ENCODE data around the gene MSH3. TPM values are rescaled to one million over a fixed set of nuclear protein-coding genes. Genes with fewer than 3 reads are reported as not detected.
"Not testable (repeated sequence)": the region's sequence is repeated elsewhere in the genome, so short reads cannot be mapped to it uniquely, and the experiment has no call there.

MSH3 gene
- total RNA-seq, 1 experiment from 2014 or later, result 17.2 TPM

DNA sequence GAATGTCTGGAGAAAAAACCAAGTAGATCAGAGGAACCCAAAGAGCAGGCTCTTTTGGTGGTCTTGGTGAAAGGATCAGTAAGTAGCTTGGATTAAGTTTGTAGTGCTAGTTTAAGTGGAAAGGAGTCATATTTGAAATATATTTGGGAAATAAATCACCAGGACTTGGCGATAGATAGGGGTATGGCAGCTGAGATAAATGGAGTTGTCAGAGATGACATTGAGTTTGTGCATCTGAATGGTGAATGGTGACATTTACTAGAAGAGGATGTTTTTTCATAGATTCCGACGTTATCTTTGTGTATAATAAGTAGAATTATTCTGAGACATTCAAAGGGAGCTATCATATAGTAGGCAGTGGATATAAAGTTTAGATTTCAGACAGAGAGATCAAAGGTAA, 162.1 kb downstream of the MSH3 start:
- no peak overlapping the region for H3K27ac Mint-ChIP-seq (ENCODE audit: unreplicated experiment)
- CTCF ChIA-PET, result no interaction called here
- no peak for DNase-seq
- H3K9me3 Mint-ChIP-seq (ENCODE audit: low read depth, unreplicated experiment), result no peaks in the 10 kb centered on the region
- H3K4me3 Mint-ChIP-seq (ENCODE audit: low read depth, unreplicated experiment), result no peak overlapping the region
- no peak for TF ChIP-seq CTCF (IDR thresholded peaks at IDR 0.05; ENCODE audit: unreplicated experiment)
- BruUV-seq (replicated peaks), result no TSS peak
- H3K4me1 Mint-ChIP-seq (ENCODE audit: low read depth, unreplicated experiment), result no peaks in the 10 kb centered on the region
- H3K36me3 Mint-ChIP-seq (ENCODE audit: insufficient read depth, unreplicated experiment), result no peaks in the 10 kb centered on the region
- intact Hi-C loops (cut with micrococcal nuclease; ENCODE audit: unreplicated experiment), result no loop called here
- no peaks in the 10 kb centered on the region for H3K27me3 Mint-ChIP-seq (ENCODE audit: unreplicated experiment)

DNA sequence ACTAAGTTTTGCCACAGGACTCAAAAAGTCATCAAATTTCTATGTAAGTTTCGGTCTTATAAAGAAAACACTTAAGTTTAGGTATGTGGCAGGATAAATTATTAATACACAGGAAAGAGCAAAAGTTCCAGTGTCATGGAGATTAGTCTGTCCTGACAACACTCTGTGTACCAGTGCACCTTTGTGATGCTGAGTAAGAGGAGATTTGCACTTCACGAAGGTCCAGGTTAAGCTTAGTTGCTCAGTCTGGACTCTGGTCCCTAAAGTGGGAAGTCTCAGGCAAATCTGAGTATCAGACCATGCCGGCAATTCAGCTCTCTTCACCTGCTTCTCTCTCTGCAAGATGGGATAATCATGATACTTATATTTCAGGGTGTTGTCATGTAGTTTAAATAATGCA, 166.2 kb downstream of the MSH3 start:
- DNase-seq, result no peak
- H3K36me3 Mint-ChIP-seq (ENCODE audit: insufficient read depth, unreplicated experiment), result no peaks in the 10 kb centered on the region
- no peak overlapping the region for H3K27ac Mint-ChIP-seq (ENCODE audit: unreplicated experiment)
- intact Hi-C loops (cut with micrococcal nuclease; ENCODE audit: unreplicated experiment), result no loop called here
- H3K4me3 Mint-ChIP-seq (ENCODE audit: low read depth, unreplicated experiment), result no peak overlapping the region
- no peaks in the 10 kb centered on the region for H3K4me1 Mint-ChIP-seq (ENCODE audit: low read depth, unreplicated experiment)
- H3K27me3 Mint-ChIP-seq (ENCODE audit: unreplicated experiment), result no peaks in the 10 kb centered on the region
- no peak for TF ChIP-seq CTCF (IDR thresholded peaks at IDR 0.05; ENCODE audit: unreplicated experiment)
- H3K9me3 Mint-ChIP-seq (ENCODE audit: low read depth, unreplicated experiment), result no peaks in the 10 kb centered on the region
- BruUV-seq (replicated peaks), result no TSS peak
- CTCF ChIA-PET, result interaction anchor here (1.3 kb wide), 1 partner anchor 44 kb away, joined by 3 read pairs; no protein-coding TSS in a partner anchor

DNA sequence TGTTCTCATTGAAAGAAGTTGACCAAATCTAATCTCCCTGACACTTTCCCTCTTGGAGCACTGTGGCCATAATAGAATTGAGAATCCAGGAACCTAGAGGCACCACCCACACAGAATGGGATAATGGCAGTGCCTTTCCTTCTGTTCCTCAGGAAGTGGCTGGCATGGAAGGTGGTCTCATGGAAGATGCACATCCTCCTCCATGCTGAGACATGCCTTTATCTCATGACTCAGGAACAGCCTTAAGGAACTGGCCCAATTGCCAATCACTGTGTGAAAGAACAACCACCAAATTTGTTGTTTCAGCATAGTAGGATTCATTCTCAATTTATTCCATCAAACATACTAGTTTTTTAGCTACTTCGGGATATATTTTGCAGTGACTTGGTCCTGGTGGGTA, 168.2 kb downstream of the MSH3 start:
- TF ChIP-seq CTCF (IDR thresholded peaks at IDR 0.05; ENCODE audit: unreplicated experiment), result no peak
- no peaks in the 10 kb centered on the region for H3K4me1 Mint-ChIP-seq (ENCODE audit: low read depth, unreplicated experiment)
- no peak for DNase-seq
- BruUV-seq (replicated peaks), result no TSS peak
- H3K36me3 Mint-ChIP-seq (ENCODE audit: insufficient read depth, unreplicated experiment), result no peaks in the 10 kb centered on the region
- H3K27me3 Mint-ChIP-seq (ENCODE audit: unreplicated experiment), result no peaks in the 10 kb centered on the region
- CTCF ChIA-PET, result no interaction called here
- no peak overlapping the region for H3K4me3 Mint-ChIP-seq (ENCODE audit: low read depth, unreplicated experiment)
- H3K9me3 Mint-ChIP-seq (ENCODE audit: low read depth, unreplicated experiment), result no peaks in the 10 kb centered on the region
- intact Hi-C loops (cut with micrococcal nuclease; ENCODE audit: unreplicated experiment), result no loop called here
- H3K27ac Mint-ChIP-seq (ENCODE audit: unreplicated experiment), result no peak overlapping the region

DNA sequence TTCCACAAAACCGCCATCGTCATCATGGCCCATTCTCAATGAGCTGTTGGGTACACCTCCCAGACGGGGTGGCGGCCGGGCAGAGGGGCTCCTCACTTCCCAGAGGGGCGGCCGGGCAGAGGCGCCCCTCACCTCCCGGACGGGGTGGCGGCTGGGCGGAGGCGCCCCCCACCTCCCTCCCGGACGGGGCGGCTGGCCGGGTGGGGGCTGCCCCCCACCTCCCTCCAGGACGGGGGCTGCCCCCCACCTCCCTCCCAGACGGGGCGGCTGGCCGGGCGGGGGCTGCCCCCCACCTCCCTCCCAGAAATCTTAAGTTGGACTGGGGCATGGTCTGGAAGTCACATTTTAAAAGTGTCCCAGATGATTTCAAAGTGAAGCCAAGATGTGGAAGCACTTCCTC, 169.7 kb downstream of the MSH3 start:
- H3K4me1 Mint-ChIP-seq (ENCODE audit: low read depth, unreplicated experiment); H3K36me3 Mint-ChIP-seq (ENCODE audit: insufficient read depth, unreplicated experiment); BruUV-seq (replicated peaks); H3K27ac Mint-ChIP-seq (ENCODE audit: unreplicated experiment); DNase-seq; H3K27me3 Mint-ChIP-seq (ENCODE audit: unreplicated experiment); intact Hi-C loops (cut with micrococcal nuclease; ENCODE audit: unreplicated experiment); H3K9me3 Mint-ChIP-seq (ENCODE audit: low read depth, unreplicated experiment); H3K4me3 Mint-ChIP-seq (ENCODE audit: low read depth, unreplicated experiment); CTCF ChIA-PET: not testable (repeated sequence)

DNA sequence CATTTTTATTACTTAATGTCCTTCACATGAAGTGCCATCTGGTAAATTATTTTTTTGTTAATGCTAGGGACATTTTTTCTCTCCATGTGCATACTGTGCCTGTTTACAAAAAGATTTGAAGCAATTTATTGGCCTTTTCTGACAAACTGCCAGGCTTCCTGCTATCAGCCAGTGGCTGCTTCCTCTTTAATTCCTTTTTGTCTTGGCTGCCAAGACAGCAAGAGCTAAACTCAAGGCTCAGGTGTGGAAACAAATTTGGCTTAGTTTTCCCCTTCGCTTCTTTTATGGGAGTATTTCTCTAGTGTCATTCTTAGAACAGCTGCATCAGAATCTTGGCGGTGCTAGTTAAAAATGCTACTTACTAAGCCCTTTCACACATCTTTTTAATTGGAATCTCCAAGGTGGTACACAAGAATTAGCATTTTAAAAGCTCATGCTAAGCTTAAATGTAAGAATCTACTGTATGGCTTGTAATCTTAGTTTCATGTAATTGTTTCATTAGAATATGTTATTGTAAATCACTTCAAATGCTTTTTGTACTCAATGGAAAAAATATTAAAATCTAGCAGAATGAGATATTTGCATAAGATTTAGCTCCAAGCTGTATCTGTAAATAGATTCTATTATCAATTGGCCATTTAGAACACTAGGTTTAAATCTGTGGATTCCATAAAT, 171.5 kb downstream of the MSH3 start:
- H3K4me1 Mint-ChIP-seq (ENCODE audit: low read depth, unreplicated experiment), result no peaks in the 10 kb centered on the region
- H3K4me3 Mint-ChIP-seq (ENCODE audit: low read depth, unreplicated experiment), result no peak overlapping the region
- no TSS peak for BruUV-seq (replicated peaks)
- H3K27ac Mint-ChIP-seq (ENCODE audit: unreplicated experiment), result no peak overlapping the region
- no peaks in the 10 kb centered on the region for H3K9me3 Mint-ChIP-seq (ENCODE audit: low read depth, unreplicated experiment)
- CTCF ChIA-PET, result no interaction called here
- no peak for TF ChIP-seq CTCF (IDR thresholded peaks at IDR 0.05; ENCODE audit: unreplicated experiment)
- H3K27me3 Mint-ChIP-seq (ENCODE audit: unreplicated experiment), result no peaks in the 10 kb centered on the region
- H3K36me3 Mint-ChIP-seq (ENCODE audit: insufficient read depth, unreplicated experiment), result no peaks in the 10 kb centered on the region
- DNase-seq, result no peak
- intact Hi-C loops (cut with micrococcal nuclease; ENCODE audit: unreplicated experiment), result no loop called here

Data from Calu3 (cell line).